Stomach (tissue), 9 donors: ENCODE data around the gene SIGLEC12. TPM values are rescaled to one million over a fixed set of nuclear protein-coding genes. Genes with fewer than 3 reads are reported as not detected.

Source experiments
- DNase-seq, 2 donors: peaks; one replicate each; pipeline versions ENCODE4 v3.0.0 to v3.0.0-alpha.2; 2013 to 2019
- H3K27ac ChIP-seq, 5 donors: fragments of 200-600 bp in 4 of 5; sonication (generic) in 4 of 5; one replicate each; pipeline ENCODE4 v1.5.1; 2013 to 2019; ENCODE audit warnings: mild to moderate bottlenecking in 1 of 5, moderate library complexity in 1 of 5
- H3K27me3 ChIP-seq, 3 donors: fragments of 200-600 bp; sonication (generic); one replicate each; pipeline ENCODE4 v1.5.1; 2017 to 2019; ENCODE audit warnings: mixed run types in 1 of 3
- H3K36me3 ChIP-seq, 4 donors: fragments of 200-600 bp; sonication (generic); 1 replicate in 3 of 4; 2 replicates in 1 of 4; pipeline ENCODE4 v1.5.1; 2016 to 2019
- H3K4me1 ChIP-seq, 4 donors: fragments of 200-600 bp; sonication (generic); one replicate each; pipeline ENCODE4 v1.5.1; 2016 to 2019
- H3K4me3 ChIP-seq, 4 donors: fragments of 200-600 bp; sonication (generic) in 3 of 4; one replicate each; pipeline ENCODE4 v1.5.1; 2016 to 2019; ENCODE audit warnings: mild to moderate bottlenecking in 1 of 4
- H3K9me3 ChIP-seq, 4 donors: fragments of 200-600 bp; sonication (generic); one replicate each; pipeline ENCODE4 v1.5.1; 2016 to 2019
- CTCF ChIP-seq, 7 experiments: fragments of 450-650 bp in 4 of 7; fragments of 200-600 bp in 3 of 7; sonication (generic) in 3 of 7; IDR thresholded peaks; one replicate each; pipeline ENCODE4 v1.5.1; 2016 to 2019; ENCODE audit warnings: antibody characterized with exemption in 7 of 7, control low read depth in 2 of 7, mild to moderate bottlenecking in 1 of 7
- EP300 ChIP-seq: sonication (generic); formaldehyde crosslinking; IDR thresholded peaks from one replicate; pipeline ENCODE4 v1.6.1; 2017; ENCODE audit warnings: antibody characterized with exemption
- POLR2A ChIP-seq, 4 donors: fragments of 450-650 bp; IDR thresholded peaks; one replicate each; pipeline ENCODE4 v1.6.1; 2016; ENCODE audit warnings: antibody characterized with exemption in 4 of 4, control low read depth in 2 of 4, mild to moderate bottlenecking in 1 of 4, moderate library complexity in 1 of 4
- POLR2AphosphoS5 ChIP-seq, 3 donors: sonication (generic); formaldehyde crosslinking; IDR thresholded peaks; one replicate each; pipeline ENCODE4 v1.6.1; 2016; ENCODE audit warnings: antibody characterized with exemption in 3 of 3
- WGBS, 5 donors: extraction: QIAGEN DNeasy Blood & Tissue Kit in 3 of 5; methylation state at CpG; one replicate each; pipeline versions ENCODE4 v1.1.5 to v1.1.7; 2013 to 2018; 5-methylcytosine and 5-hydroxymethylcytosine counted together
- intact Hi-C: fragments of 100-400 bp; cut with DNase I; formaldehyde crosslinking; loops from one replicate; pipeline ENCODE4 v1.15.1; 2023; ENCODE audit warnings: low total_unique reads
- polyA plus RNA-seq, 3 donors: library from polyadenylated mRNA; stranded (reverse); fragments of 200-250 nt; gene quantifications; one replicate each; pipeline ENCODE4 v1.2.3, GENCODE V29; 2013
- total RNA-seq, 5 donors: library from RNA; depleted of rRNA; stranded (reverse); fragments of >200 nt; gene quantifications; one replicate each; pipeline versions ENCODE4 v1.1.0 to v1.2.3, GENCODE V29; 2014 to 2016
- donor health status: healthy with polysubstance abuse.
- donor health status: Bipolar disorder and iron deficiency.
- donor health status: healthy.

The SIGLEC12 gene
- total and polyA plus RNA-seq, 8 donors = 0.10 to 1.2 (median 0.37) TPM; not detected in 5

- no peaks in the 10 kb centered on the region for H3K36me3 ChIP-seq
- no peak overlapping the region for H3K27ac ChIP-seq
- 64 to 79% (median 73%) methylated on average over 14 of the region's 14 CpGs for WGBS, 5 donors
- no peak for TF ChIP-seq EP300
- no peak for TF ChIP-seq CTCF (IDR thresholded peaks at IDR 0.05)
- no peak for TF ChIP-seq POLR2A (IDR thresholded peaks at IDR 0.05)
- TF ChIP-seq POLR2AphosphoS5 (IDR thresholded peaks at IDR 0.05) = no peak
- DNase-seq = peak in 1 of 2 donors; percentile 11
- H3K9me3 ChIP-seq = no peaks in the 10 kb centered on the region
- peaks cover 0 to 14% (median 0%) of the 10 kb centered on the region in 4 donors for H3K4me1 ChIP-seq
- intact Hi-C loops = no loop called here
- H3K27me3 ChIP-seq = peaks cover 0 to 81% (median 22%) of the 10 kb centered on the region in 3 donors
- H3K4me3 ChIP-seq = no peak overlapping the region
These were observed 42.6 kb downstream of the SIGLEC12 start for GRCh38 chr19:51458899-51459505.

GRCh38 chr19:51458051-51458645 is 43.5 kb downstream of the SIGLEC12 start, which contains the start of gene SIGLEC8:
Gene SIGLEC8 (minus strand): TSS chr19:51458454. CDS start chr19:51458387, 67 bp downstream.
- DNase-seq = peak in 1 of 2 donors; percentile 17
- Histone ChIP-seq H3K36me3 (no peaks in the 10 kb centered on the region), H3K27me3 (peaks cover 0 to 86% (median 22%) of the 10 kb centered on the region in 3 donors), H3K9me3 (no peaks in the 10 kb centered on the region), H3K27ac (peak within 1 kb of the TSS in 2 of 5 donors; percentile 5 to 46), H3K4me1 (peaks cover 0 to 14% (median 0%) of the 10 kb centered on the region in 4 donors), H3K4me3 (no peak within 1 kb of the TSS)
- WGBS, 5 donors = 62 to 70% (median 67%) methylated on average over 10 of the region's 10 CpGs
- TF ChIP-seq POLR2AphosphoS5 (IDR thresholded peaks at IDR 0.05) = no peak
- no peak for TF ChIP-seq POLR2A (IDR thresholded peaks at IDR 0.05)
- TF ChIP-seq EP300 = no peak
- no peak for TF ChIP-seq CTCF (IDR thresholded peaks at IDR 0.05)
- intact Hi-C loops = no loop called here

- intact Hi-C loops = no loop called here
- no peak for DNase-seq
- no peaks in the 10 kb centered on the region for H3K36me3 ChIP-seq
- H3K9me3 ChIP-seq = no peaks in the 10 kb centered on the region
- H3K4me1 ChIP-seq = peaks cover 0 to 14% (median 0%) of the 10 kb centered on the region in 4 donors
- WGBS, 5 donors = 73 to 83% (median 78%) methylated on average over 9 to 11 of the region's 11 CpGs
- TF ChIP-seq EP300 (no peak), POLR2A (IDR thresholded peaks at IDR 0.05) (no peak), CTCF (IDR thresholded peaks at IDR 0.05) (no peak), POLR2AphosphoS5 (IDR thresholded peaks at IDR 0.05) (no peak)
- H3K27me3 ChIP-seq = peaks cover 0 to 85% (median 17%) of the 10 kb centered on the region in 3 donors
- H3K4me3 ChIP-seq = no peak overlapping the region
- peak overlapping the region in 2 of 5 donors; percentile 5 to 46 for H3K27ac ChIP-seq
These were observed 44.1 kb downstream of the SIGLEC12 start for GRCh38 chr19:51457351-51458013.

- peaks cover 0 to 78% (median 12%) of the 10 kb centered on the region in 3 donors for H3K27me3 ChIP-seq
- 51 to 67% (median 65%) methylated on average over 11 of the region's 11 CpGs for WGBS, 5 donors
- H3K36me3 ChIP-seq = no peaks in the 10 kb centered on the region
- intact Hi-C loops = no loop called here
- peak overlapping the region in 2 of 5 donors; percentile 26 to 46 for H3K27ac ChIP-seq
- H3K9me3 ChIP-seq = no peaks in the 10 kb centered on the region
- no peak overlapping the region for H3K4me3 ChIP-seq
- no peak for DNase-seq
- TF ChIP-seq CTCF (IDR thresholded peaks at IDR 0.05) (no peak), EP300 (no peak)
- H3K4me1 ChIP-seq = peaks cover 0 to 6% (median 0%) of the 10 kb centered on the region in 4 donors
These were observed 44.9 kb downstream of the SIGLEC12 start for GRCh38 chr19:51456541-51457290.
